CD4-positive, alpha-beta T cell treated with Interleukin-12 subunit alpha and Interleukin-12 subunit beta, for 1 hour (primary cell): ENCODE data around the gene VAV3.
"Not testable (repeated sequence)": the region's sequence is repeated elsewhere in the genome, so short reads cannot be mapped to it uniquely, and the experiment has no call there.

Experiments used
- DNase-seq: peaks from one replicate; pipeline ENCODE4 v3.0.0-alpha.2; 2020

Gene VAV3

GRCh38 chr1:107710005-107710404 is 255.0 kb downstream of the VAV3 start:
- no peak for DNase-seq

- no peak for DNase-seq
Measured at GRCh38 chr1:107707111-107707510, 257.9 kb downstream of the VAV3 start.

DNA sequence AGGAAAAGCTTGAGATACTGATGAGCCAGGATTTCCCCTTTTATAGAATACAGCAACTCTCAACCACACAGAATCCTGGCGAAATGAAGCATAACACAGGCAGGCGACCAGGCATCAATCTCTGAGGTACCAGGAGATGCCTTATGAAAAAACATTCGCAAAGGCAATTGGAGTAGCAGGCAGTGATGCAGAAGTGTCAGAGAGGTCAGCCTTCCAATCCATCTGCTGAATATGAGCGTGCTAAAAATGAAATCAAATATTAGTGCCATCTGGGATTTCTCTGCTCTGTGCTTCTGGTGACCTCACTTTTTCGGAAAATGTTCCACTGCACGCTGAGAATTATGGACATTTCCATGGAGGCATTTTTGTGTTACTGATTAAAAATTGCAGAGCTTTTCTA is 258.8 kb downstream of the VAV3 start:
- DNase-seq: no peak

DNA sequence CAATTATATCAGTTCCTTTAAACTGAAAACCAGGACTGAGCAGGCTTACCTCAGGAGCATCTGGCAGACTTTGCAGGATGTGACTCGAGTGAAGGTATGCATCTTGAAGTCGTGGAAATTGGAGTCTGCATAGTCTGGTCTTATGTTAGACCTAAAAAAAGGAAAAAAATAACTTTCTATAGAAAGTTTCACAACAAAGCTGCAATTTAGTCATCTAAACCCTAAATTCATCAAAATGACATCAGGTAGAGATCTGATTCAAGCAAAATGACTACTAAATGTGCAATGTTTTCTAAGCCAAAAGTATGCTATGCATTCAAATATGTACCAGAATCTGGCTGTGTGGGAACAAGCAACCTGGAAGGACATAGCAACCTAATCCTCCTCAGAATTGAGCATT is 260.1 kb downstream of the VAV3 start:
- no peak for DNase-seq

DNA sequence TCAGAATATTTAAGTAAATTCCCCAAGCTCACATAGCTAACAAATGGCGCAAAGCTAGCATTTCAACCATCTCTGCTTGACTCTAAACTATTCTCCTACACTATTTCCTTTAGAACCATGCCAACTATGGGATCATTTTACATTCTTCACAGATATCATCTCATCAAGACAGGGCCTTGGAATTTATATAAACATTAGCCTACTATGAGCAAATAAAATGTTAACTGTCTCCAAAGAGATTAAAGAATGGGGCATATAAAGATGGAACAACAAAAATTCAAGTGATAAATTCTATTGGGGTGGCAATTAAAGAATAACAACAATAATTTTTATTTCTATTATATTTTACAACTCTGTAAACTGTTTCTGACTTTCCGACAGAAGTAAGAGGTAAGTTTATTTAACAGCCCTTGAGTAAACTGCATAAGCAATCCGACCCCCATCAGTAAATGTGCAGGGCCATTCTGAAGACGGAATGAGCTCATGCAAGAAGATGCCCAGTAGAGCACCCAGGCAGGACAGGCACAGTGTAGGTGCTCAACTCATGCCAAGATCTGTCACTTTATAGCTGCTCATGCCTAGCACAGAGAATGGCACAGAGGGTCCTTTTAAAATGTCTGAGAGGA is 261.9 kb downstream of the VAV3 start:
- no peak for DNase-seq

DNA sequence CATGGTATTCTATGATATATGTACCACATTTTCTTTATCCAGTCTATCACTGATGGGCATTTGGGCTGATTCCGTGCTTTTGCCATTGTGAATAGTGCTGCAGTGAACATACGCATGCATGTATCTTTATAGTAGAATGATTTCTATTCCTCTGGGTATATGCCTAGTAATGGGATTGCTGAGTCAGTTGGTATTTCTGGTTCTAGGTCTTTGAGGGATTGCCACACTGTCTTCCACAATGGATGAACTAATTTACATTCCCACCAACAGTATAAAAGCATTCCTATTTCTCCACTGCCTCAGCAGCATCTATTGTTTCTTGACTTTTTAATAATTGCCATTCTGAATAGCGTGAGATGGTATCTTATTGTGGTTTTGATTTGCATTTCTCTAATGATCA is 264.3 kb downstream of the VAV3 start:
- not testable (repeated sequence) for DNase-seq

DNA sequence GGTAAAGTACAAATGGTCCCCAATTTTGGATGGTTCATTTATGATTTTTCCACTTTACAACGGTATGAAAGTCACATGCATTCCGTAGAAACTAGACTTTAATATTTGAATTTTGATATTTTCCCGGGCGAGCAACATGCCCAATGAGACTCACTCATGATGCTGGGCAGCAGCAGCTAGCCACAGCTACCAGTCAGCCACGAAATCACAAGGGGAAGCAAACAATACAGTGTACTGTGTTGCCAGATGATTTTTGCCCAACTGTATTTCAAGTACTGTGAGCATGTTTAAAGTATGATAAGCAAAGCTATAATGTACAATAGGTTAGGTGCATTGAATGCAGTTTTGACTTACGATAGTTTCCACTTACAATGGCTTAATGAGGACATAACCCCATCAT is 266.8 kb downstream of the VAV3 start:
- DNase-seq: no peak

DNA sequence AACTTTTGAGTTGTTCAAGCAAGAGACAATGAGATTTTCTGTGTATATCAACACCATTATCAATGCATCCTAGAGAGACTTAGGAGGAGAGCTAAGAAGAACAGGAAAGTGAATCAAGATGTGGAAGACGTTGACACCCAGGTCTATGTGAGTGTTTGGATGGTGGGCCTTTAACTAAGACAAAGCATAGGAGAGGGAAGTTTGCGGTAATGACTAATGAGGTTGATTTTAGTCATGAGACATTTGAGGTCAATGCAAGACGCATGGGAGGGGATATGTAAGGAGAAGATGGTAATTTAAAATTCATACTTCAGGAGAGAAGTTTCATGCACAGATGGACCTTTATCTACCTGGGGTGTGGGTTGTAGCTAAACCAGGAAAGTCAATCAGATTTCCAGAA is 269.6 kb downstream of the VAV3 start:
- DNase-seq: no peak

DNA sequence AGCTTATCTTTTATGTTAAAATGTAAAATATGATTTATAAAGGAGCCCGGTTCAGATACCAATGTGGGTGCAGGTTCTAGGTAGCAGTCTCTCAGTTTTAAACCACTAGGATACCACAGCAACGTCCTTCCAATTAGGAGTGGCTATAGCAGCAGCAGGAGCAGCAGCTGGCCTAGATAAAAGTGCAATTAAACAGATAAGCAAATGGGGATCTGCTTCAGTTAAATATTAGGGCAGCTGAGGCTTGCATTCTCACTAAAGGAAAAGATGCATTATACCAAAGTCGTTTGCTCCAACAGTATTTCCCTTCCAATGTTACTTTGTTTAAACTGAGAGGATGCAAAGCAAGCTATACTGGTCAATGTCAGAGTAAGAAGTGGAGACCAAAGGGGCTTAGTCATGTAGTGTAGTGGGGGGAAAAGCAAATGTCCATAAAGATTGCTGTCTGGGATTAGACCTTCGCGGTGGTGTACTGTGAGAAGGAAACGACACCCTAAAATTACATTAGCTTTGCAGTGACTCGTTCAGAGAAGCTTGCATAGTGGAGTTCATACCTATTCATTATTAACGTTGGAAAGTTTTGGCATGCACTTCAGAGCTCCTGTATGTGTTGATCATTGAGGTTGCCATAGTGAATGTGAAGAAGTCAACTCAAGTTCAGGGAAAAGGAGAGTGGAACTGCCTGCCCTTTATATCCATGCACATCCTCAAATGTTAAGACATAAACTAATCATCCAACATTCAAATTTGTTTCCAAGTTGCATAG is 272.2 kb downstream of the VAV3 start:
- no peak for DNase-seq

DNA sequence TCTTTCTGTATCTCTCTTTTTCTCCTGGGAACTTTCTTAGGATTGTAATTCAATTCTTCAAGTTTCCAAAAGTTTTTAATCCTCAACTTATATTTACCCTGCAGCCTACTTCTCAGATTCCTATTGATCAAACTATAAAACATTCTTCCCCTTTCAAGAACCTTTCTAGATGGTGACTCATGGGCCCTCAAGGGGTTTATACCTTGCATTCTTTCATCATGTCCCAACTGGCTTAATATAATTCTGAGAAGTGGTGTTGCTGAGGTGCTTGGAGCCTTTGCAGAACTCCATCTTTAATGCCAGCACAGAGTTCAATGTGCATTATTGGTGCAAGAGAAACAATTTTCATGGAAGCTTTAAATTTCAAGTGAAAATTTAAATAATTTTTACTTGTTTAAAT is 273.4 kb downstream of the VAV3 start:
- no peak for DNase-seq

DNA sequence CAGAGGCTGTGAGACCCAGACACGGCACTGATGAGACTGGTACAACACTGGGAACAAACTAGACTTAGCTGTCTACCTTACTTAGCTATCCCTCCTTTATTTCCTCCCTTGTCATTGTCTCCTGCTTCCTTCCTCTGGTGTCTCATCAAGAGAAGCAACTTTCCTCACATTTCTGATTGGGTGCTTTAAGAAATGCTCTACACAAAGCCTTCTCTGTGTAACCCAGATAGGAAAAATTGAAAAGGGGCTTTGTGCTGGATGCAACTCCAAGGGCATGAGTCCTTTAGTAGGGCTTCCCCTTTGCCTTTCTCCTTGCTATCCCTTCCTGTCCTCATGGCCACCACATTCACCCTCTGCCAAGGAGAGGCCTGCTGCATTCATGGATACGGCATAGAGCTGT is 274.5 kb downstream of the VAV3 start:
- no peak for DNase-seq

- no peak for DNase-seq
Measured at GRCh38 chr1:107689733-107690132, 275.2 kb downstream of the VAV3 start.

DNA sequence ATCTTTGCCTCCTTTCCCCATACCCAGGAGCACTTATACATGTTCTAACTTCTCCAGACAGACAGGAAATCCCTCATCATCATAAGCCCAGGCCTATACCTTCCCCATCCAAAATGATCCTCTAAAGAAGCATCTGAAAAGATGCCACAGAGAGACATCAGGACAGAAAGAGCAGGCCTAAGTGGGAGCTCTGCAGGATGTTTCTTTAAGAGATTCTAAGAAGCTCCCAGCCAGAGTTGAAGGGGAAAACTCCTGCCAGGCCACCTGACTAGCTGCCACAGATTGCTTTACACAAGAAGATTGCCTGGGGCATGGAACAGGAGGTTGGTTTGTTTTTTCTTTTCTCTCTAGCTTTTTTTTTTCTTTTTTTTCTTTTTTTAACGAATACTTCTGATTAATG is 275.8 kb downstream of the VAV3 start:
- no peak for DNase-seq

DNA sequence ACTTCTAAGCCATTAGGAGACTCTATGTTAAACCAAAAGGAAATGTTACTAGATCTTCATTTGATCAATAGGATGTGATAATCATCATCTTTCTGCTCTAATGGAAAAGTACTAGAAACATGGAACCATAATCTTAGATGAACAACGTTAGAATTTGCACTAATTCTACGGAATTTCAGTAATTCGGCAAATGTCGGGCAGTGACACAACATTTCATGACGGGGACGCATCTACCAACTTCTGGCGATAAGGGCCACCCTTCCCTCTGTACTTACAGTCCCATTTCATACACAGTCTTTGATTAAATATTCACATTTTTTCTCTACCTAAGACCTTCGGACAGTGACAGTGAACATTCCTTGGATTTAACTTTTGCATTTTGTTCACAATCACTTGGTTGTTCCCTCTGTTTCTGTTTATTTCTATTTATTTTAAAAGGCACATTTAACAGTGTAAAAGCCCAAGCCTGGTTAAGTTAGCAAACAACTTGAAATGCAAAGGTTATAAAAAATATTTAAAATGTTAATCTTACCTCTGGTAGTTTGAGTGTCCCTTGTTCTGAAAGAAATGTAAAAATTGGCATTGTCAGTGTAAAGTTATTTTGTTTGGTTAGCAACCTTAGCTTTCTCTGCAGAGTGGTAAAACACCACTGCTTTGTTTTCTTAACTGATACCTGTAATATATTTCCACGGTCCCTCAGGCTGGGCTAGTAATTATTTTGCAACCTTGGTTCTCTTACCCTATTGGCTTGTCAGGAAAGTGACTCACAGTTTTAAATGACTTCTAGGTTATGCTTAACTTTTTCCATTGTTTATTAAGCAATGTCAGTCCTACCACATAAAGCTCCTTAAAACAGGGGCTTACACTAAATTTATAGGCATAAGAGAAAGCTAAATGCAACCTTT is 276.9 kb downstream of the VAV3 start:
- no peak for DNase-seq

GRCh38 chr1:107683683-107684082 is 281.3 kb downstream of the VAV3 start:
- no peak for DNase-seq

DNA sequence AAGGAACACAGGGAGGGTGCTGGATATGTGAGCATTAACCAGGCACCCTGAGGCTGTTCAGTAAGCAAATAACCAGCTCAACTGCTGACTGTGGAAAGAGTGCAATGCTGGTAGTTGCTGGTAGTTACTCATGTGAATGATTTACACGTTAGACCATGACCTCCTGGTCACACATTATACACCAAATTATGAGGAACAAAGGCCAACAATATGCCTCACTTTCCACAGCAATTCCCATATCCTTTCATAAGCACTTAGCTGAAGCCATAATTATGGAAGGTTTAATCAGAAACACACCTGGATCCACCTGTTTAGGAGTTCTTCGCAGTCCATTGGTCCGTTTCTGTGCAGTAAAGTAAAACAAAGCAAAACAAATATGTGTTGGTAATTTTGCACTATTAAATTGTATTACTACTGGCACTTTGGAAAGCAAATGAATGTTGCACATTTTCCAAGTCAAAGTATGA is 281.8 kb downstream of the VAV3 start:
- no peak for DNase-seq

DNA sequence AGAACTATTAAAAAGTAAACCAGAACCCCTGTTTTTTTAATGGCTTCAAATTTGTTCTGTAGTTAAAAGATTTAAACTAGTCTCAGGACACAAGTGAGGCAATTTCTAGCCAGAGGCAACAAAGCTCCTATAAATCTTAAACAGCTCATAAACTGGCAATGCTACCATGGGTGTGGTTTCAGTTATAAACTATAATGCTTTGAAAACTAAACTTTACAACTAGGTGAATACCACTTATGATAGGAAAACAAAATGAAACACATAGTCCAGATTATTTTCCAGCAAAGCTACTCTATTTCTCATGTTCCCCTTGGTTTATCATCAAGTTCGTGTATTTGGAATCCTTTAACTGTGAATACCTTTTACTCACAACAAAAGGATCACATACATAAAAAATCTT is 282.5 kb downstream of the VAV3 start:
- DNase-seq: no peak

DNA sequence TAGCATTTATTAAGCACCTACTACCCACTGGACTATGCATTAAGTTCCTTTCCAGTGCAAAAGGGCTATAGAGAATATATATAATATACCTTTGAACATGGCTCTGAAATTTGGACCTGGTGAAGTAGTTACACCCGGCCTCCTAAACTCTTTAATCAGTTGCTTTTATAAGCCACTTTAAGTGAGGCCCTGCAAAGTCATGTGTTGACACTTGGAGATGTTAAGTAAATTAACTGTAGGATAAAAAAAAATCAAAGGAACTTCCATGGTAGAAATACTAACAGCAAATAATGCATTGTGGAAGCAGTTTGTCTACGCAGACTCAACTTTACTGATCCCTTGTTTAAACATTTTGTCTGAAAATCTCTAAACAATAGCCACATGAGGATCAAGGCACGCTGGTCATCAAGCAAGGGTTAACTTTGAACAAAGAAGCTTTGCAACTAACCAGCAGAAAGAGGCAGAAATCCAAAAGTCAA is 283.9 kb downstream of the VAV3 start:
- no peak for DNase-seq

DNA sequence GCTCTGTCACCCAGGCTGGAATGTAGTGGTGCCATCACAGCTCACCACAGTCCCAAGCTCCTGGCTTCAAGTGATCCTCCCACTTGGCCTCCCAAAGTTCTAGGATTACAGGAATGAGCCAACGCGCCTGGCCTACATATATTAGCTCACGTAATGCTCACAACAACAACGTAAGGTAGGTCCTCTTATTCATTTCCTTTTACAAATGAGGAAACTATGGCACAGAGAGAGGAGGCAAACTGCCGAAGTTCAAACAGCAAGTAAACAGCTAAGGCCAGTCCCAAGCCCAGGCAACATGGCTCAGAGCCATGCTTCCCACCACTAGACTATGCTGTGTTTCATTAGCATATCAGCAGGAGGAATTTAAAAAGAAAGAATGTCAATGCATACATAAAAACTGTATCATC is 284.4 kb downstream of the VAV3 start:
- DNase-seq: no peak

GRCh38 chr1:107679411-107679953 is 285.5 kb downstream of the VAV3 start:
- no peak for DNase-seq

DNA sequence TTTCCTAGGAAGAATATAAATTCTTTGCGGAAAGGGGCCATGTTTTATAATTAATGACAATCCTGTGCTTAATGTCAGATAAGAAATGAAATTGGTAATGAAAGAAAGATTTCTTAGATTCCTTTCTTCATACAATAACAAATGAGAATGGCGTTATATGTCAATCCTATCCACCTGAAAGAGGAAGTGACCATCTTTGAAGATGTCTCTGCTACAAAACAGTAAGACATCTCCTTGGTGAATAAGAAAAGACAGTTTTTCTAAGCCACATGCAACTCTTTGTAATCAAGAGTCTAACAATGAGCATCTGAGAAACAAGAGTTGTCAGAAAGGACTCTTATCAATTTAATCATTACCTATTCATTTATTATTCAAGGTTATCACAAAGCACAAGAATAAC is 286.0 kb downstream of the VAV3 start:
- DNase-seq: no peak

DNA sequence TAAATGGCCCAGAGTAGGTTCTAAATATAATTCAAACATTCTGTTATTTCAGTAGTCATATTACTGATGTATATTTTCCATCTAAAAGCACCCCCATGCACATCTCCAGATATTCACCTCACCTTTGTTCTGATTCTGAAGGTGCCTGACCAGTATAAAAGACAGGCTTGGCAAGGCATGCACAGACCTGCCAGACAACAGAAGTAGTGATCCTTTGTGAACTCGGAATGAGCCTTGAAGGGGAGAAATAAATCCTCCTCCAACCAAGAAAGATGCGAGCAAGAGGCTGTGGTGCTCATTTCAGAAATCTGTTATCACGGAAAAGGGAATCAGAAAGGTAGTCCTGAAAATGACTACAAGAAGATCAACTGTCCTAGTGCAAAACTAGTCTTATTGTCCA is 287.3 kb downstream of the VAV3 start:
- DNase-seq: no peak

- DNase-seq: no peak
Measured at GRCh38 chr1:107674486-107674885, 290.5 kb downstream of the VAV3 start.
